Mucosa of gallbladder (tissue), 1 donor: ENCODE measurements around the gene SSPN. TPM values are rescaled to one million over a fixed set of nuclear protein-coding genes. Genes with fewer than 3 reads are reported as not detected.

ENCODE experiments used
- DNase-seq: peaks from one replicate; pipeline ENCODE4 v3.0.0-alpha.2; 2020; ENCODE audit warnings: low spot score
- total RNA-seq: library from RNA; stranded (reverse); gene quantifications from one replicate; pipeline ENCODE4 v1.2.1, GENCODE V29; 2021
- donor health status: DM: no; HTN: no; CAD: no.

The SSPN gene
- total RNA-seq, 1 donor from 2014 or later = 64.4 TPM

GRCh38 chr12:26265606-26266005 is 70.2 kb downstream of the SSPN start:
- no peak for DNase-seq

GRCh38 chr12:26266881-26267280 is 71.5 kb downstream of the SSPN start:
- no peak for DNase-seq

GRCh38 chr12:26268841-26269561 is 73.6 kb downstream of the SSPN start:
- DNase-seq = peak; percentile 73

- DNase-seq = no peak
Observed at GRCh38 chr12:26269562-26270284, 74.3 kb downstream of the SSPN start.

GRCh38 chr12:26271024-26271423 is 75.7 kb downstream of the SSPN start:
- no peak for DNase-seq

GRCh38 chr12:26271889-26272492 is 76.6 kb downstream of the SSPN start:
- peak; percentile 80 for DNase-seq

- DNase-seq = no peak
Observed at GRCh38 chr12:26272851-26273250, 77.5 kb downstream of the SSPN start.

GRCh38 chr12:26273811-26274210 is 78.4 kb downstream of the SSPN start:
- no peak for DNase-seq

- DNase-seq = peak; percentile 91
Observed at GRCh38 chr12:26274441-26275312, 79.3 kb downstream of the SSPN start.

GRCh38 chr12:26275313-26276131 is 80.1 kb downstream of the SSPN start:
- DNase-seq = no peak

GRCh38 chr12:26276709-26277108 is 81.3 kb downstream of the SSPN start:
- no peak for DNase-seq

- no peak for DNase-seq
Observed at GRCh38 chr12:26277506-26278246, 82.3 kb downstream of the SSPN start.

- DNase-seq = no peak
Observed at GRCh38 chr12:26278266-26278665, 82.9 kb downstream of the SSPN start.

- no peak for DNase-seq
Observed at GRCh38 chr12:26278666-26279065, 83.3 kb downstream of the SSPN start.

GRCh38 chr12:26279091-26279490 is 83.7 kb downstream of the SSPN start:
- no peak for DNase-seq

GRCh38 chr12:26279908-26280307 is 84.5 kb downstream of the SSPN start:
- DNase-seq = no peak

GRCh38 chr12:26280869-26281268 is 85.5 kb downstream of the SSPN start:
- DNase-seq = no peak

- DNase-seq = no peak
Observed at GRCh38 chr12:26281320-26281719, 85.9 kb downstream of the SSPN start.

GRCh38 chr12:26282339-26282940 is 87.1 kb downstream of the SSPN start:
- DNase-seq = no peak

- no peak for DNase-seq
Observed at GRCh38 chr12:26283046-26283445, 87.7 kb downstream of the SSPN start.
